ENCODE results near the gene PDZD8. TPM values are rescaled to one million over a fixed set of nuclear protein-coding genes. Genes with fewer than 3 reads are reported as not detected.

PDZD8 gene
- total RNA-seq, 2 donors from 2014 or later = 53.3 to 60.1 TPM

- Histone ChIP-seq H3K9me3 (ENCODE audit: control insufficient read depth, low read length) (peaks cover 14% of the 10 kb centered on the region), H3K4me3 (ENCODE audit: low read length) (no peak overlapping the region), H3K36me3 (ENCODE audit: control insufficient read depth, insufficient read depth, low read length) (peaks cover 12% of the 10 kb centered on the region), H3K27ac (ENCODE audit: low read depth, low read length) (no peak overlapping the region), H3K27me3 (ENCODE audit: control insufficient read depth, insufficient read depth, low read length, poor library complexity, severe bottlenecking) (no peaks in the 10 kb centered on the region), H3K4me1 (ENCODE audit: control insufficient read depth, insufficient read depth, low read length) (no peaks in the 10 kb centered on the region), H3K9ac (ENCODE audit: extremely low read depth, low read length, poor library complexity, severe bottlenecking) (no peak overlapping the region)
- Mint-ChIP-seq H3K27ac (no peak overlapping the region), H3K9me3 (peaks cover 7% of the 10 kb centered on the region), H3K4me1 (peaks cover 11% of the 10 kb centered on the region), H3K27me3 (ENCODE audit: insufficient read depth) (no peaks in the 10 kb centered on the region), H3K4me3 (no peak overlapping the region), H3K36me3 (ENCODE audit: low read depth) (peaks cover 22% of the 10 kb centered on the region)
- DNase-seq = no peak
- no peak for TF ChIP-seq CTCF (conservative IDR thresholded peaks at IDR 0.05)
Measured at GRCh38 chr10:117327262-117327661, 48.0 kb downstream of the PDZD8 start.

GRCh38 chr10:117324367-117324766 is 50.9 kb downstream of the PDZD8 start:
- Mint-ChIP-seq H3K4me1 (peaks cover 8% of the 10 kb centered on the region), H3K4me3 (no peak overlapping the region)
- no peak overlapping the region for H3K27ac ChIP-seq (ENCODE audit: low read depth, low read length)

GRCh38 chr10:117322260-117322659 is 53.0 kb downstream of the PDZD8 start:
- peaks cover 7% of the 10 kb centered on the region for H3K9me3 Mint-ChIP-seq
- TF ChIP-seq CTCF (conservative IDR thresholded peaks at IDR 0.05) = no peak
- Histone ChIP-seq H3K4me1 (ENCODE audit: control insufficient read depth, insufficient read depth, low read length) (no peaks in the 10 kb centered on the region), H3K36me3 (ENCODE audit: control insufficient read depth, insufficient read depth, low read length) (peaks cover 22% of the 10 kb centered on the region), H3K27me3 (ENCODE audit: control insufficient read depth, insufficient read depth, low read length, poor library complexity, severe bottlenecking) (no peaks in the 10 kb centered on the region), H3K9me3 (ENCODE audit: control insufficient read depth, low read length) (peaks cover 14% of the 10 kb centered on the region), H3K4me3 (ENCODE audit: low read length) (no peak overlapping the region), H3K27ac (ENCODE audit: low read depth, low read length) (no peak overlapping the region), H3K9ac (ENCODE audit: extremely low read depth, low read length, poor library complexity, severe bottlenecking) (no peak overlapping the region)
- H3K36me3 Mint-ChIP-seq (ENCODE audit: low read depth) = peaks cover 16% of the 10 kb centered on the region
- peaks cover 5% of the 10 kb centered on the region for H3K4me1 Mint-ChIP-seq
- DNase-seq = no peak
- 89 to 100% methylated on average over 1 to 4 of the region's 4 CpGs for WGBS, 2 experiments (ENCODE audit: insufficient coverage in 1 of 2, insufficient read length in 1 of 2)
- no peaks in the 10 kb centered on the region for H3K27me3 Mint-ChIP-seq (ENCODE audit: insufficient read depth)
- H3K27ac Mint-ChIP-seq = peak overlapping the region; percentile 46
- H3K4me3 Mint-ChIP-seq = no peak overlapping the region

More at GRCh38 chr10:117324367-117324766, 50.9 kb downstream of the PDZD8 start:
- Histone ChIP-seq H3K4me3 (ENCODE audit: low read length) (no peak overlapping the region), H3K4me1 (ENCODE audit: control insufficient read depth, insufficient read depth, low read length) (no peaks in the 10 kb centered on the region), H3K9ac (ENCODE audit: extremely low read depth, low read length, poor library complexity, severe bottlenecking) (no peak overlapping the region), H3K27me3 (ENCODE audit: control insufficient read depth, insufficient read depth, low read length, poor library complexity, severe bottlenecking) (no peaks in the 10 kb centered on the region), H3K9me3 (ENCODE audit: control insufficient read depth, low read length) (peaks cover 14% of the 10 kb centered on the region), H3K36me3 (ENCODE audit: control insufficient read depth, insufficient read depth, low read length) (peaks cover 8% of the 10 kb centered on the region)
- WGBS, 2 experiments (ENCODE audit: insufficient coverage in 1 of 2, insufficient read length in 1 of 2) = 96 to 100% methylated on average over 2 of the region's 2 CpGs
- Mint-ChIP-seq H3K36me3 (ENCODE audit: low read depth) (peaks cover 18% of the 10 kb centered on the region), H3K27ac (no peak overlapping the region), H3K9me3 (peaks cover 7% of the 10 kb centered on the region), H3K27me3 (ENCODE audit: insufficient read depth) (no peaks in the 10 kb centered on the region)
- no peak for TF ChIP-seq CTCF (conservative IDR thresholded peaks at IDR 0.05)
- DNase-seq = no peak

Data from endodermal cell (in vitro differentiated cells).